ENCODE data around the gene PLPP1.
"Not testable (repeated sequence)": the region's sequence is repeated elsewhere in the genome, so short reads cannot be mapped to it uniquely, and the experiment has no call there.

The PLPP1 gene

GRCh38 chr5:55517804-55518203 is 17.0 kb downstream of the PLPP1 start:
- no peak for TF ChIP-seq CTCF (IDR thresholded peaks at IDR 0.05; ENCODE audit: insufficient read depth, low read length, missing control alignments)
- CTCF ChIA-PET: no interaction called here
- DNase-seq (ENCODE audit: low read depth, low spot score): no peak
- H3K4me3 ChIP-seq (ENCODE audit: low read depth, low read length): no peak overlapping the region
- POLR2A ChIA-PET: no interaction called here

GRCh38 chr5:55511010-55511409 is 23.8 kb downstream of the PLPP1 start:
- ChIA-PET POLR2A (no interaction called here), CTCF (no interaction called here)
- no peak for TF ChIP-seq CTCF (IDR thresholded peaks at IDR 0.05; ENCODE audit: insufficient read depth, low read length, missing control alignments)
- H3K4me3 ChIP-seq (ENCODE audit: low read depth, low read length): no peak overlapping the region
- DNase-seq (ENCODE audit: low read depth, low spot score): no peak

- POLR2A ChIA-PET: no interaction called here
- CTCF ChIA-PET: no interaction called here
- H3K4me3 ChIP-seq (ENCODE audit: low read depth, low read length): no peak overlapping the region
- no peak for DNase-seq (ENCODE audit: low read depth, low spot score)
- no peak for TF ChIP-seq CTCF (IDR thresholded peaks at IDR 0.05; ENCODE audit: insufficient read depth, low read length, missing control alignments)
Measured at GRCh38 chr5:55510523-55510880, 24.3 kb downstream of the PLPP1 start.

GRCh38 chr5:55509796-55510522 is 24.8 kb downstream of the PLPP1 start:
- DNase-seq (ENCODE audit: low read depth, low spot score): no peak
- ChIA-PET CTCF (interaction anchor here (0.8 kb wide), 1 partner anchor 25 kb away, joined by 3 read pairs; no protein-coding TSS in a partner anchor), POLR2A (interaction anchor here (0.9 kb wide), 1 partner anchor 25 kb away, joined by 3 read pairs; the partner anchor contains the start of gene PLPP1)
- H3K4me3 ChIP-seq (ENCODE audit: low read depth, low read length): no peak overlapping the region
- no peak for TF ChIP-seq CTCF (IDR thresholded peaks at IDR 0.05; ENCODE audit: insufficient read depth, low read length, missing control alignments)

GRCh38 chr5:55509097-55509496 is 25.7 kb downstream of the PLPP1 start:
- DNase-seq (ENCODE audit: low read depth, low spot score): no peak
- no peak overlapping the region for H3K4me3 ChIP-seq (ENCODE audit: low read depth, low read length)
- POLR2A ChIA-PET: interaction anchor here (0.9 kb wide), 1 partner anchor 25 kb away, joined by 3 read pairs; the partner anchor contains the start of gene PLPP1
- CTCF ChIA-PET: interaction anchor here (0.8 kb wide), 1 partner anchor 24 kb away, joined by 3 read pairs; no protein-coding TSS in a partner anchor
- TF ChIP-seq CTCF (IDR thresholded peaks at IDR 0.05; ENCODE audit: insufficient read depth, low read length, missing control alignments): no peak

- ChIA-PET CTCF (no interaction called here), POLR2A (no interaction called here)
- no peak for DNase-seq (ENCODE audit: low read depth, low spot score)
- no peak overlapping the region for H3K4me3 ChIP-seq (ENCODE audit: low read depth, low read length)
- no peak for TF ChIP-seq CTCF (IDR thresholded peaks at IDR 0.05; ENCODE audit: insufficient read depth, low read length, missing control alignments)
Measured at GRCh38 chr5:55507574-55507973, 27.2 kb downstream of the PLPP1 start.

GRCh38 chr5:55505711-55506110 is 29.1 kb downstream of the PLPP1 start:
- H3K4me3 ChIP-seq (ENCODE audit: low read depth, low read length); DNase-seq (ENCODE audit: low read depth, low spot score); CTCF ChIA-PET; POLR2A ChIA-PET: not testable (repeated sequence)

- POLR2A ChIA-PET: not testable (repeated sequence)
Measured at GRCh38 chr5:55503917-55504316, 30.8 kb downstream of the PLPP1 start.

More at GRCh38 chr5:55503917-55504316, 30.8 kb downstream of the PLPP1 start:
- CTCF ChIA-PET; H3K4me3 ChIP-seq (ENCODE audit: low read depth, low read length); DNase-seq (ENCODE audit: low read depth, low spot score): not testable (repeated sequence)
